Natural killer cell (primary cell): ENCODE results near the gene SOCS7. TPM values are rescaled to one million over a fixed set of nuclear protein-coding genes. Genes with fewer than 3 reads are reported as not detected.

Experiments
- ATAC-seq, 3 donors: fragments of 150-1000 bp in 2 of 3; fragments of 200-7000 bp in 1 of 3; cut with Tn5 transposase; 1 replicate in 1 of 3; 2 replicates in 2 of 3; pipeline ENCODE4 v1.10.0; 2021; ENCODE audit warnings: mild to moderate bottlenecking in 2 of 3, moderate library complexity in 2 of 3
- DNase-seq, 2 donors: peaks; one replicate each; pipeline versions ENCODE4 v3.0.0 to v3.0.0-alpha.2; 2013 to 2021; ENCODE audit warnings: mixed read lengths in 1 of 2
- H3K27ac ChIP-seq: one replicate; pipeline ENCODE4 v1.5.1; 2013; ENCODE audit warnings: mild to moderate bottlenecking, low read length
- H3K27me3 ChIP-seq: one replicate; pipeline ENCODE4 v1.6.1; 2013; ENCODE audit warnings: low read length; ENCODE audit not compliant: control insufficient read depth, insufficient read depth
- H3K36me3 ChIP-seq: one replicate; pipeline ENCODE4 v1.6.1; 2013; ENCODE audit warnings: low read length; ENCODE audit not compliant: control insufficient read depth, insufficient read depth
- H3K4me1 ChIP-seq: one replicate; pipeline ENCODE4 v1.6.1; 2013; ENCODE audit warnings: low read length; ENCODE audit not compliant: control insufficient read depth, insufficient read depth
- H3K4me3 ChIP-seq: one replicate; pipeline ENCODE4 v1.5.1; 2013; ENCODE audit warnings: low read length
- H3K9me3 ChIP-seq: one replicate; pipeline ENCODE4 v1.6.1; 2013; ENCODE audit warnings: low read length; ENCODE audit not compliant: control insufficient read depth, insufficient read depth
- H3K27ac Mint-ChIP-seq, 2 donors: one replicate each; pipeline ENCODE4 v1.8.0; 2022; ENCODE audit warnings: mild to moderate bottlenecking in 2 of 2, mixed read lengths in 2 of 2, moderate library complexity in 1 of 2
- H3K27me3 Mint-ChIP-seq, 2 donors: one replicate each; pipeline ENCODE4 v1.8.0; 2022; ENCODE audit warnings: low read depth in 2 of 2, mixed read lengths in 2 of 2
- H3K36me3 Mint-ChIP-seq: one replicate; pipeline ENCODE4 v1.8.0; 2022; ENCODE audit warnings: mixed read lengths
- H3K4me1 Mint-ChIP-seq, 2 donors: one replicate each; pipeline ENCODE4 v1.8.0; 2022; ENCODE audit warnings: mixed read lengths in 2 of 2
- H3K4me3 Mint-ChIP-seq: one replicate; pipeline ENCODE4 v1.8.0; 2022; ENCODE audit warnings: mild to moderate bottlenecking, moderate library complexity, mixed read lengths
- H3K9me3 Mint-ChIP-seq, 2 donors: one replicate each; pipeline ENCODE4 v1.8.0; 2022; ENCODE audit warnings: mixed read lengths in 2 of 2
- WGBS: methylation state at CpG from one replicate; pipeline ENCODE4 v1.1.7; 2013; ENCODE audit warnings: missing lambda C conversion rate; ENCODE audit not compliant: insufficient coverage; 5-methylcytosine and 5-hydroxymethylcytosine counted together
- intact Hi-C: fragments of 100-400 bp; cut with micrococcal nuclease; formaldehyde crosslinking; loops from one replicate; pipeline ENCODE4 v1.14.2; 2022
- total RNA-seq, 4 donors: library from RNA; stranded (reverse); fragments of 120-200 nt in 1 of 4; gene quantifications; one replicate each; pipeline versions ENCODE4 v1.2.3 to v1.2.4, GENCODE V29; 2013 to 2022
- TF ChIP-seq, protein P1 (sequence below): fragments of 200-600 bp; IDR thresholded peaks from one replicate; pipeline ENCODE4 v1.8.0; 2022; ENCODE audit warnings: antibody characterized with exemption

The SOCS7 gene
- total RNA-seq, 3 donors from 2014 or later (not counting 1 experiment from before 2014, with no cell fraction given) = 13.6 to 31.8 (median 21.2) TPM

DNA sequence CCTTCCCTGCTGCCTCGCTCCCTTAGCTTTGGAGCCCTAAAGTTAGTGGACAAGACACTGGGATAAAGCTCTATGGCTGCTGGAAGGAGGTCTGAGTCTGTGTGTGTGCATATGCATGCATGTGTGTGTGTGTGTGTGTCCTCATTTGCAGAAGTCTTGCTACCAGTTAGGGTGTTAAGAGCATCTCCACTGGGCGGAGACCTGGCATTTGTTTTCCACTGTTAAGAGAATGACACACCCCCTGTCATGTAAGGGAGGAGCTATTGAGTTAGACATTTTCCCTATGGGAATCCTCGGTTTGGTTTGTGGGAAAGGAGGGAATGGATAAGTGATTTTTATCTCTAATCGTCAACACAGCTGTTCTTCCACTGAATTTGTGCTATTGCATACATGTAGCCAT, 51.8 kb downstream of the SOCS7 start:
- ATAC-seq = no peak
- 92% methylated on average over 4 of the region's 4 CpGs for WGBS

DNA sequence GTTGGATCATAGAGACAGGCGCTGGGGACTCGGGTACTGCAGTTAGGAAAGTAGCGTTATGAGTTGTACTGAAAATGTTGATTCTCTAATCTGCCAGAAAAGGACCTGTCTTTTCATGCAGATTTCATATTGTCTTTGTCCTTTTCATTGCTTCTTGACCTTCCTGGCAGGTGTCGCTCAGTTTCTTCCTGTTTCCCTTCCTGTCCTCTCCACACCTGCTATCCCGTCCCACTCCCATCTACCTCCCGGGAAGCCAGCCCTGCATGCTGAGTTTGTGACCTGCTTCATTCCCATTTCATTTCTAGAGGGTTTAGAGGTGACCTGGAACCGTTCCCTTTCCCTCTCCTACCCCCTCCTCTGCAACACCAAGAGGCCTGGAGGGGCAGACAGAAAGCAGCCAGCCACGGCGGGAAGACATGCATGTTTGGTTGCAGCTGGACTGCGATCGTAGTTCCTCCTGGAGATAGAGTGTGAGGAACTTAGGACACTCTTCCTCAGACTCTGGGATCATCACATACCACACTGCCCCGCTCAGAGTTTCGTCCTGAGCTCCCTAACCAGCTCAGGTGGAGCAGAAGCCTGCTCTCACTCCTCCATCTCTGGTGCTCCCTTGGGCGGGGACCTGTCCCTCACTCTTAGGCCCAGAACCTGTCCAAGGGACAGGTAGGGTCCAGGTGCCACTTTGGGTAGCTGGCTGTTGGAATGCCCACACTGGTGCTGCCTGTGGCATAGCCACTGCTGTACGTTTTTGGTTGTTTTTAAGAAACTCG, 52.7 kb downstream of the SOCS7 start:
- Mint-ChIP-seq H3K27me3 (no peaks in the 10 kb centered on the region), H3K36me3 (no peaks in the 10 kb centered on the region), H3K9me3 (no peaks in the 10 kb centered on the region), H3K4me3 (no peak overlapping the region), H3K4me1 (no peaks in the 10 kb centered on the region), H3K27ac (no peak overlapping the region)
- Histone ChIP-seq H3K4me3 (no peak overlapping the region), H3K36me3 (peaks cover 2% of the 10 kb centered on the region), H3K27ac (no peak overlapping the region), H3K4me1 (no peaks in the 10 kb centered on the region), H3K9me3 (no peaks in the 10 kb centered on the region), H3K27me3 (no peaks in the 10 kb centered on the region)
- ATAC-seq (no peak), DNase-seq (no peak)
- intact Hi-C loops = no loop called here
- TF ChIP-seq, protein P1, sequence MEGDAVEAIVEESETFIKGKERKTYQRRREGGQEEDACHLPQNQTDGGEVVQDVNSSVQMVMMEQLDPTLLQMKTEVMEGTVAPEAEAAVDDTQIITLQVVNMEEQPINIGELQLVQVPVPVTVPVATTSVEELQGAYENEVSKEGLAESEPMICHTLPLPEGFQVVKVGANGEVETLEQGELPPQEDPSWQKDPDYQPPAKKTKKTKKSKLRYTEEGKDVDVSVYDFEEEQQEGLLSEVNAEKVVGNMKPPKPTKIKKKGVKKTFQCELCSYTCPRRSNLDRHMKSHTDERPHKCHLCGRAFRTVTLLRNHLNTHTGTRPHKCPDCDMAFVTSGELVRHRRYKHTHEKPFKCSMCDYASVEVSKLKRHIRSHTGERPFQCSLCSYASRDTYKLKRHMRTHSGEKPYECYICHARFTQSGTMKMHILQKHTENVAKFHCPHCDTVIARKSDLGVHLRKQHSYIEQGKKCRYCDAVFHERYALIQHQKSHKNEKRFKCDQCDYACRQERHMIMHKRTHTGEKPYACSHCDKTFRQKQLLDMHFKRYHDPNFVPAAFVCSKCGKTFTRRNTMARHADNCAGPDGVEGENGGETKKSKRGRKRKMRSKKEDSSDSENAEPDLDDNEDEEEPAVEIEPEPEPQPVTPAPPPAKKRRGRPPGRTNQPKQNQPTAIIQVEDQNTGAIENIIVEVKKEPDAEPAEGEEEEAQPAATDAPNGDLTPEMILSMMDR = no peak
- 88% methylated on average over 15 of the region's 16 CpGs for WGBS

More for the DNA sequence above, 51.8 kb downstream of the SOCS7 start:
- Mint-ChIP-seq H3K27me3 (no peaks in the 10 kb centered on the region), H3K27ac (no peak overlapping the region), H3K4me3 (no peak overlapping the region), H3K9me3 (no peaks in the 10 kb centered on the region), H3K36me3 (no peaks in the 10 kb centered on the region), H3K4me1 (no peaks in the 10 kb centered on the region)
- intact Hi-C loops = no loop called here
- no peak for DNase-seq
- peaks cover 2% of the 10 kb centered on the region for H3K36me3 ChIP-seq
- TF ChIP-seq, protein P1 = no peak
- no peaks in the 10 kb centered on the region for H3K4me1 ChIP-seq
- no peaks in the 10 kb centered on the region for H3K27me3 ChIP-seq
- no peak overlapping the region for H3K27ac ChIP-seq
- H3K9me3 ChIP-seq = no peaks in the 10 kb centered on the region
- no peak overlapping the region for H3K4me3 ChIP-seq

DNA sequence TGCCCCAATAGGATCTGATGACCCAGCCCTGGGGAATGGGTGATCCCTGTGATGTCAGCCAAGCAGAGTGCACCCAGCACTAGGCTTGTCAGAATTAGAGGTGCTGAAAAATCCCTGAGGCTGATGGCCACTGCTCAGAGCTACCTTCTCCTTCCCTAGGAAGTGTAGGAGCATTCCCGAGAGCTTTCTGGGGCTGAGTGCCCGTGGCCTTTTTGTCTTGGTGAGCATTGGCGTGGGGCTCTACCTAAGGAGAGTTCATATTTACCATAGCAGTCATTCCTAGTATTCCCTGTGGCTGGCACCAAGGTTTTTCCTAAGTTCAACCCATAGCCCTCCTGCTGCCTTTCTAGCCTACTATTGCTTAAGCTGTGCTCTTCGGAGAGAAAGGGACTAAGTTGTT, 54.0 kb downstream of the SOCS7 start:
- no peak overlapping the region for H3K27ac ChIP-seq
- Mint-ChIP-seq H3K4me3 (no peak overlapping the region), H3K27me3 (peaks cover 0 to 4% of the 10 kb centered on the region in 2 donors), H3K4me1 (no peaks in the 10 kb centered on the region), H3K9me3 (no peaks in the 10 kb centered on the region), H3K27ac (no peak overlapping the region), H3K36me3 (no peaks in the 10 kb centered on the region)
- H3K27me3 ChIP-seq = no peaks in the 10 kb centered on the region
- no peak for DNase-seq
- H3K4me3 ChIP-seq = no peak overlapping the region
- WGBS = 92% methylated on average over 4 of the region's 4 CpGs
- H3K36me3 ChIP-seq = no peaks in the 10 kb centered on the region
- ATAC-seq = no peak
- intact Hi-C loops = no loop called here
- TF ChIP-seq, protein P1 = no peak
- no peaks in the 10 kb centered on the region for H3K4me1 ChIP-seq
- H3K9me3 ChIP-seq = no peaks in the 10 kb centered on the region

DNA sequence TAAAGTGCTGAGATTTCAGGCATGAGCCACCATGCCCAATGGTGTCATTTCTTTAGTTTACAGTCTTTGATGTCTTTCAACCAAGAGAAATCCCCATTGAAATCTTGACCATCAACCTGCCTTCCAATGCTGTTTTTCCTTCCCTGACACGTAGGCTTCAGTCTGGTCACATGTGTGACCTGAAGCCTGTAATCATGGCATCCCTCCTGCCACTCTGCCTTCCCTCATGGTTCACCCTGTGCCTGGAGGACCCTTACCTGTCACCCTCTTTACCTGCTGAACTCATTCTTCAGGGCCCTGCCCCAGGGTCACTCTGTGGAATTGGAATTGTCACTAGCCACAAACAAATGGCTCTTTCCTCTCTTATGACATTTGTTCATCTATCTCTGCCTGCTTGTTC, 58.6 kb downstream of the SOCS7 start:
- 75% methylated on average over 1 of the region's 1 CpG for WGBS
- intact Hi-C loops = no loop called here
- Mint-ChIP-seq H3K9me3 (no peaks in the 10 kb centered on the region), H3K4me1 (peaks cover 0 to 4% of the 10 kb centered on the region in 2 donors), H3K27me3 (peaks cover 0 to 7% of the 10 kb centered on the region in 2 donors), H3K27ac (no peak overlapping the region), H3K36me3 (no peaks in the 10 kb centered on the region), H3K4me3 (no peak overlapping the region)
- DNase-seq (no peak), ATAC-seq (no peak)
- TF ChIP-seq, protein P1 = no peak
- Histone ChIP-seq H3K27ac (no peak overlapping the region), H3K4me1 (peaks cover 8% of the 10 kb centered on the region), H3K27me3 (peaks cover 3% of the 10 kb centered on the region), H3K36me3 (no peaks in the 10 kb centered on the region), H3K9me3 (no peaks in the 10 kb centered on the region), H3K4me3 (no peak overlapping the region)
